HG03196 (cell line): Measurements from ENCODE around the gene ARL13B.
"Not testable (repeated sequence)": the region's sequence is repeated elsewhere in the genome, so short reads cannot be mapped to it uniquely, and the experiment has no call there.

ENCODE experiments used
- ATAC-seq: cut with Tn5 transposase; IDR thresholded peaks from one replicate; pipeline ENCODE4 v1.9.1; 2021; ENCODE audit not compliant: unreplicated experiment

Gene ARL13B

GRCh38 chr3:94062513-94063404, 82.8 kb downstream of the ARL13B start, which contains the start of the genes DHFR2 and NSUN3:
DHFR2 (minus strand) TSS chr3:94062916; CDS start chr3:94061511, 1,405 bp downstream.
NSUN3 (plus strand) TSS chr3:94063061; CDS start chr3:94063127, 66 bp downstream.
- peak; percentile 94 for ATAC-seq

GRCh38 chr3:94063496-94064119, 83.7 kb downstream of the ARL13B start:
- no peak for ATAC-seq

GRCh38 chr3:94064243-94064860, 84.4 kb downstream of the ARL13B start:
- no peak for ATAC-seq

- no peak for ATAC-seq
These were observed 85.2 kb downstream of the ARL13B start for GRCh38 chr3:94065122-94065521.

GRCh38 chr3:94065819-94066480, 86.0 kb downstream of the ARL13B start:
- ATAC-seq: no peak

- no peak for ATAC-seq
These were observed 86.8 kb downstream of the ARL13B start for GRCh38 chr3:94066506-94067500.

GRCh38 chr3:94069194-94069813, 89.3 kb downstream of the ARL13B start:
- no peak for ATAC-seq

- ATAC-seq: peak; percentile 49
These were observed 90.5 kb downstream of the ARL13B start for GRCh38 chr3:94070341-94070911.

GRCh38 chr3:94071713-94072284, 91.8 kb downstream of the ARL13B start:
- ATAC-seq: peak; percentile 74

- ATAC-seq: no peak
These were observed 96.1 kb downstream of the ARL13B start for GRCh38 chr3:94076055-94076454.

GRCh38 chr3:94080552-94080951, 100.6 kb downstream of the ARL13B start:
- not testable (repeated sequence) for ATAC-seq

GRCh38 chr3:94081884-94082283, 101.9 kb downstream of the ARL13B start:
- ATAC-seq: no peak

GRCh38 chr3:94082391-94082937, 102.5 kb downstream of the ARL13B start:
- ATAC-seq: no peak

- ATAC-seq: no peak
These were observed 103.3 kb downstream of the ARL13B start for GRCh38 chr3:94083261-94083660.

GRCh38 chr3:94089126-94089525, 109.2 kb downstream of the ARL13B start:
- no peak for ATAC-seq

GRCh38 chr3:94092086-94092485, 112.1 kb downstream of the ARL13B start:
- no peak for ATAC-seq

GRCh38 chr3:94093151-94093550, 113.2 kb downstream of the ARL13B start:
- no peak for ATAC-seq

GRCh38 chr3:94095111-94095510, 115.2 kb downstream of the ARL13B start:
- no peak for ATAC-seq
